Gastroesophageal sphincter (tissue), 4 donors: ENCODE measurements around the gene ANKRD40. TPM values are rescaled to one million over a fixed set of nuclear protein-coding genes. Genes with fewer than 3 reads are reported as not detected.

Source experiments
- ATAC-seq: fragments of 150-250 bp; one replicate; pipeline ENCODE4 v1.9.1; 2016; ENCODE audit warnings: mild to moderate bottlenecking, moderate library complexity
- H3K27ac ChIP-seq, 4 donors: fragments of 200-600 bp; sonication (generic) in 3 of 4; 1 replicate in 3 of 4; 2 replicates in 1 of 4; pipeline ENCODE4 v1.5.1; 2016 to 2019
- H3K27me3 ChIP-seq: fragments of 200-600 bp; sonication (generic); one replicate; pipeline ENCODE4 v1.5.1; 2019
- H3K36me3 ChIP-seq, 2 donors: fragments of 200-600 bp; sonication (generic); one replicate each; pipeline ENCODE4 v1.5.1; 2019; ENCODE audit warnings: control low read depth in 1 of 2
- H3K4me1 ChIP-seq, 3 donors: fragments of 200-600 bp; sonication (generic); 1 replicate in 2 of 3; 2 replicates in 1 of 3; pipeline ENCODE4 v1.5.1; 2016 to 2019; ENCODE audit warnings: control low read depth in 2 of 3
- H3K4me3 ChIP-seq, 2 donors: fragments of 200-600 bp; sonication (generic); one replicate each; pipeline ENCODE4 v1.5.1; 2019; ENCODE audit warnings: mild to moderate bottlenecking in 1 of 2, moderate library complexity in 1 of 2
- H3K9me3 ChIP-seq, 3 donors: fragments of 200-600 bp; sonication (generic); one replicate each; pipeline ENCODE4 v1.5.1; 2017 to 2019; ENCODE audit warnings: control low read depth in 2 of 3
- CTCF ChIP-seq, 4 experiments: fragments of 200-600 bp in 2 of 4; fragments of 450-650 bp in 2 of 4; sonication (generic) in 1 of 4; IDR thresholded peaks; one replicate each; pipeline ENCODE4 v1.5.1; 2017 to 2019; ENCODE audit warnings: antibody characterized with exemption in 4 of 4, mild to moderate bottlenecking in 2 of 4, moderate library complexity in 2 of 4
- EP300 ChIP-seq: sonication (generic); formaldehyde crosslinking; IDR thresholded peaks from one replicate; pipeline ENCODE4 v1.6.1; 2017; ENCODE audit warnings: antibody characterized with exemption, mild to moderate bottlenecking
- POLR2A ChIP-seq, 2 donors: fragments of 450-650 bp; IDR thresholded peaks; one replicate each; pipeline ENCODE4 v1.6.1; 2017; ENCODE audit warnings: antibody characterized with exemption in 2 of 2, mild to moderate bottlenecking in 2 of 2, moderate library complexity in 1 of 2
- POLR2AphosphoS5 ChIP-seq: sonication (generic); formaldehyde crosslinking; IDR thresholded peaks from one replicate; pipeline ENCODE4 v1.6.1; 2017; ENCODE audit warnings: antibody characterized with exemption
- WGBS, 2 donors: methylation state at CpG; one replicate each; pipeline ENCODE4 v1.1.5; 2018; ENCODE audit warnings: low coverage in 1 of 2; 5-methylcytosine and 5-hydroxymethylcytosine counted together
- total RNA-seq, 4 donors: library from RNA; depleted of rRNA; stranded (reverse); fragments of >200 nt; gene quantifications; one replicate each; pipeline ENCODE4 v1.1.0, GENCODE V29; 2016

Gene ANKRD40
- total RNA-seq, 4 donors from 2014 or later: 65.8 to 125 (median 89.2) TPM

- WGBS, 2 donors: 60 to 76% methylated on average over 1 to 2 of the region's 5 CpGs
- no peak for ATAC-seq
- TF ChIP-seq CTCF (IDR thresholded peaks at IDR 0.05) (no peak), EP300 (no peak), POLR2AphosphoS5 (no peak), POLR2A (IDR thresholded peaks at IDR 0.05) (no peak)
- Histone ChIP-seq H3K9me3 (no peaks in the 10 kb centered on the region), H3K4me1 (peaks cover 0 to 15% (median 9%) of the 10 kb centered on the region in 3 donors), H3K4me3 (no peak overlapping the region), H3K36me3 (no peaks in the 10 kb centered on the region), H3K27me3 (no peaks in the 10 kb centered on the region), H3K27ac (no peak overlapping the region)
Observed at GRCh38 chr17:50665838-50666237, 41.9 kb downstream of the ANKRD40 start.

- 77 to 78% methylated on average over 5 to 6 of the region's 12 CpGs for WGBS, 2 donors
- no peak overlapping the region for H3K27ac ChIP-seq
- ATAC-seq: no peak
Observed at GRCh38 chr17:50664788-50665458, 42.8 kb downstream of the ANKRD40 start.

GRCh38 chr17:50663812-50664374, 43.8 kb downstream of the ANKRD40 start:
- Histone ChIP-seq H3K27ac (no peak overlapping the region), H3K9me3 (no peaks in the 10 kb centered on the region), H3K27me3 (no peaks in the 10 kb centered on the region), H3K4me3 (no peak overlapping the region), H3K36me3 (no peaks in the 10 kb centered on the region), H3K4me1 (peaks cover 0 to 34% (median 18%) of the 10 kb centered on the region in 3 donors)
- TF ChIP-seq EP300 (no peak), POLR2A (IDR thresholded peaks at IDR 0.05) (no peak), CTCF (IDR thresholded peaks at IDR 0.05) (no peak), POLR2AphosphoS5 (no peak)
- no peak for ATAC-seq
- WGBS, 2 donors: 78 to 97% methylated on average over 3 to 5 of the region's 10 CpGs

More at GRCh38 chr17:50664788-50665458, 42.8 kb downstream of the ANKRD40 start:
- Histone ChIP-seq H3K27me3 (no peaks in the 10 kb centered on the region), H3K9me3 (no peaks in the 10 kb centered on the region), H3K36me3 (no peaks in the 10 kb centered on the region), H3K4me3 (no peak overlapping the region), H3K4me1 (peaks cover 0 to 24% (median 18%) of the 10 kb centered on the region in 3 donors)
- TF ChIP-seq EP300 (no peak), CTCF (IDR thresholded peaks at IDR 0.05) (no peak), POLR2AphosphoS5 (no peak)

- Histone ChIP-seq H3K4me1 (peaks cover 0 to 34% (median 18%) of the 10 kb centered on the region in 3 donors), H3K4me3 (no peak overlapping the region), H3K27ac (no peak overlapping the region), H3K36me3 (no peaks in the 10 kb centered on the region), H3K9me3 (no peaks in the 10 kb centered on the region), H3K27me3 (no peaks in the 10 kb centered on the region)
- TF ChIP-seq POLR2AphosphoS5 (no peak), CTCF (IDR thresholded peaks at IDR 0.05) (no peak), EP300 (no peak), POLR2A (IDR thresholded peaks at IDR 0.05) (no peak)
- 92 to 94% methylated on average over 7 to 9 of the region's 9 CpGs for WGBS, 2 donors
- ATAC-seq: no peak
Observed at GRCh38 chr17:50662632-50663225, 45.0 kb downstream of the ANKRD40 start.
